Gastrocnemius medialis (tissue), 4 donors: ENCODE data around the gene TERB1. TPM values are rescaled to one million over a fixed set of nuclear protein-coding genes. Genes with fewer than 3 reads are reported as not detected.

Experiments
- ATAC-seq, 2 donors: fragments of 150-250 bp; one replicate each; pipeline ENCODE4 v1.9.1; 2016
- DNase-seq, 2 donors: peaks; one replicate each; pipeline ENCODE4 v3.0.0-alpha.2; 2019
- H3K27ac ChIP-seq, 4 donors: fragments of 200-600 bp; sonication (generic); 1 replicate in 1 of 4; 2 replicates in 3 of 4; pipeline ENCODE4 v1.5.1; 2016 to 2018; ENCODE audit warnings: mild to moderate bottlenecking in 2 of 4, moderate library complexity in 1 of 4
- H3K27me3 ChIP-seq, 3 donors: fragments of 200-600 bp; sonication (generic) in 2 of 3; 1 replicate in 1 of 3; 2 replicates in 2 of 3; pipeline versions ENCODE4 v1.5.1 to v1.6.0; 2016 to 2019; ENCODE audit warnings: mild to moderate bottlenecking in 1 of 3, moderate library complexity in 1 of 3
- H3K36me3 ChIP-seq, 2 donors: fragments of 200-600 bp; sonication (generic) in 1 of 2; one replicate each; pipeline ENCODE4 v1.5.1; 2017 to 2018
- H3K4me1 ChIP-seq, 2 donors: fragments of 200-600 bp; sonication (generic) in 1 of 2; one replicate each; pipeline ENCODE4 v1.5.1; 2016 to 2017; ENCODE audit warnings: mild to moderate bottlenecking in 2 of 2
- H3K4me3 ChIP-seq, 4 donors: fragments of 200-600 bp; sonication (generic) in 3 of 4; 1 replicate in 1 of 4; 2 replicates in 3 of 4; pipeline ENCODE4 v1.5.1; 2016 to 2019; ENCODE audit warnings: mild to moderate bottlenecking in 2 of 4
- H3K9me3 ChIP-seq, 3 donors: fragments of 200-600 bp; sonication (generic) in 2 of 3; 1 replicate in 1 of 3; 2 replicates in 2 of 3; pipeline ENCODE4 v1.5.1; 2016 to 2019
- CTCF ChIP-seq, 5 experiments: fragments of 450-650 bp in 3 of 5; fragments of 200-600 bp in 2 of 5; sonication (generic) in 2 of 5; IDR thresholded peaks in 4 of 5; conservative IDR thresholded peaks in 1 of 5; 1 replicate in 4 of 5; 2 replicates in 1 of 5; pipeline ENCODE4 v1.5.1; 2016 to 2019; ENCODE audit warnings: antibody characterized with exemption in 5 of 5, mild to moderate bottlenecking in 3 of 5, moderate library complexity in 3 of 5
- POLR2A ChIP-seq, 2 donors: fragments of 450-650 bp; IDR thresholded peaks; one replicate each; pipeline ENCODE4 v1.6.1; 2017; ENCODE audit warnings: antibody characterized with exemption in 2 of 2, mild to moderate bottlenecking in 2 of 2, moderate library complexity in 2 of 2
- in situ Hi-C, 4 donors: fragments of 200-750 bp; cut with MboI; loops; one replicate each; pipeline versions ENCODE4 v1.15.0 to v1.8.0; 2017; ENCODE audit warnings: low sequenced_read_pairs in 4 of 4
- intact Hi-C: fragments of 100-400 bp; cut with DNase I; formaldehyde crosslinking; loops from one replicate; pipeline ENCODE4 v1.15.1; 2023; ENCODE audit warnings: low total_unique reads
- total RNA-seq, 4 donors: library from RNA; depleted of rRNA; stranded (reverse); fragments of >200 nt; gene quantifications; one replicate each; pipeline versions ENCODE4 v1.1.0 to v1.2.3, GENCODE V29; 2016

TERB1 gene
- total RNA-seq, 4 donors from 2014 or later, result not detected

- Histone ChIP-seq H3K36me3 (peaks cover 0 to 10% of the 10 kb centered on the region in 2 donors), H3K27me3 (no peaks in the 10 kb centered on the region), H3K4me1 (peaks cover 9 to 11% of the 10 kb centered on the region in 2 donors), H3K4me3 (no peak overlapping the region), H3K27ac (no peak overlapping the region), H3K9me3 (no peaks in the 10 kb centered on the region)
- in situ Hi-C loops (loop anchor here in 2 of 4 donors (5.0 kb wide), 2 partner anchors 35 to 40 kb away; no protein-coding TSS in a partner anchor), intact Hi-C loops (loop anchor here (5.0 kb wide), 1 partner anchor 90 kb away; no protein-coding TSS in a partner anchor)
- ATAC-seq (no peak), DNase-seq (no peak)
- no peak for TF ChIP-seq CTCF (IDR thresholded peaks at IDR 0.05 in 4 of 5, conservative IDR thresholded peaks at IDR 0.05 in 1 of 5)
- no peak for TF ChIP-seq POLR2A (IDR thresholded peaks at IDR 0.05)
Observed at GRCh38 chr16:66832190-66832589, 30.8 kb upstream of the TERB1 start.

DNA sequence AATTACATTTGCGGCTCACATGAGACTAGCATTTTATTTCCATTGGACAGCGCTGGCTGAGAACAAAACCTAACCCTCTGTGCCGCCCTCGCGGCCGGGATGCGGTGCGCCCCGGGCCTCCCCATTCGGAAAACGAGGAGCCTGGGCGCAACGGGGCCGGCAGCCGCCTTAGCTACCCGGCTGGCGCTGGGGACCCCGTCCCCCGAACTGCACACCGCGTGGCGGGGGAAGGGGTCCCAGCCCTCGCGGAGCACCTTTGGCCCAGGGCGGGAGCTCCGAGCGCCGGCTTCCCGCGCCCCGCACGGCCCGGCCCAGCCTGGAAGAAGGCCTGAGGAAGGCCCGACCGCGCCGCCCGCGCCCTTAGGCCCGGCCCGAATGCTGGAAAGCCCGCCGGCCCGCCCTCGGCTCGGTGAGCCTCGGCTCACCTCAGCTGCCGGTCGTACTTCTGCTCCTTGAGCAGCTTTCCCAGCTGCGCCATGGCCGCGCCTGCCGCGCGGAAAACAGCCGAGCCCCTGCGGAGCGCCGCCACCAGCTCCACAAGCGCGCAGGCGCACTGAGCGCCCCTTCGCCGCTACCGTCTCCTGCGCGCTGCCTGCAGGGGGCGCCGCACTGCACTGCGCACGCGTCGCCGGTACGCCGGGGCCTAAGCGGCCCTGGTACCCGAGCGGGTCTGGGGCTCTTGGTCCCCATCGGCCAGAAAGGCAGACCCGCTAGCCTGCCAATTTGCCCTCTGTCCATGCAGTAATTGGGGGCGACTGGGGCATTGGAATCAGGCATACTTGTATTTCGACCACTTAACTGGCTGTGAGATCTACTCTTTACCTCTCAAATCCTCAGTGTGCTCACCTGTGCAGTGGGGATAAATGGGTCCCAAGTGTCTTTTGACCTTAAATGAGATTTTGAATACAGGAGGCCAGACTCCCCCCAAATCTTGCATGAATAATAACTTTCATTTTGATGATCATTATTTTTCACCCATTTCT, 29.3 kb upstream of the TERB1 start, which contains the start of gene NAE1:
TSS of gene NAE1 (minus strand) at position 555 of the 983 bp plus-strand sequence. CDS start at position 478, 77 bp downstream.
- Histone ChIP-seq H3K4me1 (peaks cover 9 to 11% of the 10 kb centered on the region in 2 donors), H3K36me3 (peaks cover 0 to 17% of the 10 kb centered on the region in 2 donors), H3K27me3 (no peaks in the 10 kb centered on the region), H3K9me3 (no peaks in the 10 kb centered on the region), H3K4me3 (peak within 1 kb of the TSS; percentile 69 to 96 (median 86)), H3K27ac (peak within 1 kb of the TSS; percentile 65 to 92 (median 89))
- peak; percentile 94 to 95 for ATAC-seq
- intact Hi-C loops (loop anchor here (1.0 to 5.0 kb wide), 2 partner anchors 37 to 88 kb away; no protein-coding TSS in a partner anchor), in situ Hi-C loops (loop anchor here in 2 of 4 donors (5.0 kb wide), 2 partner anchors 37 to 42 kb away; no protein-coding TSS in a partner anchor)
- peak; percentile 87 to 88 for TF ChIP-seq POLR2A (IDR thresholded peaks at IDR 0.05)
- TF ChIP-seq CTCF (IDR thresholded peaks at IDR 0.05 in 4 of 5, conservative IDR thresholded peaks at IDR 0.05 in 1 of 5), result peak; percentile 91 to 98 (median 97)
- peak; percentile 65 to 76 for DNase-seq

DNA sequence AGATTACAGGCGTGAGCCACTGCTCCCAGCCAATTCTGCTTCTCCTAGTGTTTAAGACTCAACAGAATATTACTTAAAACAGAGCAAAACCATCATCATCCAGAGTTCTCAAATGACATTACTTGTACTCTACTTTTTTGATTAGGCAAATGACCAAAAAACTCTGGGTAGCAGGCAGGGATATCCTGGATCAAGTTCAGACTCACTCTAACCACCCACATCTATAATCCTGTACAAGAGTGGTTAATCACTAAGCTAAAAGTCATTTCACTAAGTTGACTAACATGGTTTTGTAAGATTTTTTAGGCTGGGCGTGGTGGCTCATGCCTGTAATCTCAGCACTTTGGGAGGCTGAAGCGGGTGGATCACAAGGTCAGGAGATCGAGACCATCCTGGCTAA, 22.6 kb upstream of the TERB1 start:
- peaks cover 0 to 52% of the 10 kb centered on the region in 2 donors for H3K36me3 ChIP-seq

GRCh38 chr16:66814734-66815133, 13.3 kb upstream of the TERB1 start:
- Histone ChIP-seq H3K27me3 (no peaks in the 10 kb centered on the region), H3K36me3 (peaks cover 2 to 87% of the 10 kb centered on the region in 2 donors), H3K4me1 (no peaks in the 10 kb centered on the region), H3K4me3 (no peak overlapping the region), H3K27ac (no peak overlapping the region), H3K9me3 (no peaks in the 10 kb centered on the region)
- ATAC-seq (no peak), DNase-seq (no peak)
- in situ Hi-C loops (no loop called here), intact Hi-C loops (no loop called here)
- TF ChIP-seq CTCF (IDR thresholded peaks at IDR 0.05 in 4 of 5, conservative IDR thresholded peaks at IDR 0.05 in 1 of 5), result no peak
- TF ChIP-seq POLR2A (IDR thresholded peaks at IDR 0.05), result no peak

More for the DNA sequence above, 22.6 kb upstream of the TERB1 start:
- ATAC-seq (no peak), DNase-seq (no peak)
- no peaks in the 10 kb centered on the region for H3K27me3 ChIP-seq
- in situ Hi-C loops (no loop called here), intact Hi-C loops (no loop called here)
- peaks cover 0 to under 1% of the 10 kb centered on the region in 2 donors for H3K4me1 ChIP-seq
- H3K9me3 ChIP-seq, result no peaks in the 10 kb centered on the region
- no peak overlapping the region for H3K4me3 ChIP-seq
- TF ChIP-seq POLR2A (IDR thresholded peaks at IDR 0.05) (no peak), CTCF (IDR thresholded peaks at IDR 0.05 in 4 of 5, conservative IDR thresholded peaks at IDR 0.05 in 1 of 5) (no peak)
- H3K27ac ChIP-seq, result no peak overlapping the region
